ENCODE measurements around the gene ELF5.

DNA sequence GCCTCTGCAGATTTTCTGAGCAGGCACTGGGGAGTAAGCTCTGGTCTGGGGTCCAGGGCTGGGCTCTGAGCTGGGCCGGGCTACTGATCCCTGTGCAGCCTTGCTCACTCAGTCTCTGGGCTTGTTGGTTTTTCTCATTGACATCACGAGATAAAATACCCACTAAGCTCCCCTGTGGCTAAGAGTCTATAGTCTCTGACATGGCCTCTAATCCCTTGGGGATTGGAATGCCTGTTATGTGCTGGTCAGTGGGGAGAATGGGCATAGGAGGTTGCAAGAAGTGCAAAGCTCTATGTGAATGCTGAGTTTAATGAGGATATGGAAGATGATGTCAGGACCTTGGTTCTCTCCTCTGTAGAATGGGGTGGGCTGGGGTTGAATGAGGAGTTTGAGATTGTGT, 23.3 kb downstream of the ELF5 start:
- TF ChIP-seq MYC (IDR thresholded peaks at IDR 0.05; ENCODE audit: insufficient read depth, insufficient read length, insufficient replicate concordance, low read length, severe bottlenecking) (no peak), BCL3 (IDR thresholded peaks at IDR 0.05; ENCODE audit: borderline replicate concordance, insufficient read depth, low read depth, low read length, poor library complexity, severe bottlenecking) (no peak)
